ENCODE data around the gene RAD9A.
A peak's percentile ranks its signal among the peaks of the same experiment; 100 is the strongest.
"Not testable (repeated sequence)": the region's sequence is repeated elsewhere in the genome, so short reads cannot be mapped to it uniquely, and the experiment has no call there.

The RAD9A gene

DNA sequence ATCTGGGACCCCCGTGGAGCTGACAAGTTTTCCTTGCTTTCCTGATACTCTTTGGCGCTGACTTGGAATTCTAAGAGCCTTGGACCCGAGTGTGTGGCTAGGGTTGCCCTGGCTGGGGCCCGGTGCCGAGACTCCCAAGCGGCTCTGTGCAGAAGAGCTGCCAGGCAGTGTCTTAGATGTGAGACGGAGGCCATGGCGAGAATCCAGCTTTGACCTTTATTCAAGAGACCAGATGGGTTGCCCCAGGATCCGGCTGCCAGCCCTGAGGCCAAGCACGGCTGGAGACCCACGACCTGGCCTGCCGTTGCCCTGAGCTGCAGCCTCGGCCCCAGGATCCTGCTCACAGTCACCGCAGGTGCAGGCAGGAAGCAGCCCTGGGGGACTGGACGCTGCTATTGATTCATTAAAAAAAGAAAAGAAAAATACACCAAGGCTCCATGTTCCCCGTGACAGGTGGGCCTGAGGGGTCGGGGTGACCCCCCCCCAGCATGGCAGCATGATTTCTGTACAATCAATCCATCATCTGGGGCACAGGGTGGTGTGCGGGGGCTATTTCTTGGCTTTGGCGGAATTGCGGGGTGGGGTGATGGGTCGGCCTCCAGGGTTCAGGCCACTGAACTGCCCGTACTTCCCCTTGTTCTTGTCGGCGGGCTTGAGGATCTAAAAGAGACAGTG, 6.3 kb downstream of the RAD9A start:
- DNase-seq = no peak

DNA sequence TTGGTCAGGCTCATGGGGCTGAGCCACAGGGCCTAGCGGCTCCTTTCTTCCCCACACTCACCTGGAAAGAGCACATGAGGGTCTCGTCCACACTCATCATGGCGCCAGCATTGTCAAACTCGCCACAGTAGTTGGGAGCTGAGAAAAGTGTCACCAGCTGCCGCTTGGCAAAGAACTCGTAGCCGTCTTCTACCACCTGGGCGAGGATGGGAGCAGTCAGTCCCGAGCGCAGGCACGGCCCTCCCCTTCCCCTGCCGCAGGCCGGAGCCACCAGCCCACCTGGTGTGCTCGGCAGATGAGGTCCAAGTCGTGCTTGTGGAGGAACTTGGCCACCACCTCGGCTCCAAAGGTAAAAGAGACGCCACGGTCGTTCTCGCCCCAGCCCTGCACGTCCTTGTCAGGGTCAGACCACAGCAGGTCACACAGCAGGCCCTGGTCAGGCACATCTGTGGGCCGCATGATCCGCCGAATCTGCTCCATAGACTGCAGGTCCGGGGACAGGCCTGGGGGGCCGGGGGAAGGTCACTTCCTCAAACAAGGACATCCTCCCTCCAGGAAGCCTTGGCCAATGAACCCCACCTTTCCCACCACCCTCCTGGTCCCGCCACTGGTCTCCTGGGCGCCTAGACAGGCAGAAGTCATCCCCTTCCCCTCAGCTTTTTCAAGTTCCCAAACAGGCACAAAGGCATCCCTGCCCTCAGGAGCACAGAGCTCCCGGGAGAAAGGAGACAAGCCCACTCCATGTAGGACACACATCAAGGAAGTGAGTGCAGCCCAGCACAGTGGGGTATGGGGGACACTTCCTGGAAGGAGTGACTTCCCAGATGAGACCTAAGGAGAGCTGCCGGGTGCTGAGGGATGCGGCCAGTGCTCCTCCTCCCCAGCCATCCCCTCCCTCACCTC, 7.1 kb downstream of the RAD9A start:
- DNase-seq = no peak

DNA sequence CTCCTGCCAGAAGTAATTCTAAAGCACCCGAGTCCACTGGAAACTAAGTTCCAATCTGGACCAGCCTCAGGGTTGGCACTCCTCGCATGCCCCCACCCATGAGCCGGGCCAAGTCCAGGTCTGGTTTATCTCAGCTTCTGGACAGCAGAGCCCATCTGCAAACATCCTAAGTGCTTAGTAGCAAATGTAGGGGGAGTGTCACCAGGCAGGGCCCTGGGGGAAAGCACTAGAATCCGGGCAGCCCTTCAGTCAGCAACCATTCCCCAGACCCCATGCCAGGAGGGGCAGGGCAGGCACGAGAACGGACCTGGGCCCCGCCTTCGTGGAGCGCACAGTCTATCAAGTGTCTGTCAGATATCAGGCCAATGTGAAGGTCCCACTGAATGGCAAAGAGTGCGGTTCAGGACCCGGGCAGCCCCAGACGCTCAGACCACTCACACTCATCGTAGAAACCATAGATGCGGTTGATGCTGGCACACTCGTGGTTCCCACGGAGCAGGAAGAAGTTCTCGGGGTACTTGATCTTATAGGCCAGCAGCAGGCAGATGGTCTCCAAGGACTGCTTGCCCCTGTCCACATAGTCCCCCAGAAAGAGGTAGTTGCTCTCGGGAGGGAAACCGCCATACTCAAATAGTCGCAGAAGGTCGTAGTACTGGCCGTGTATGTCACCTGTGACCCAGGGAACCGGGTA, 8.6 kb downstream of the RAD9A start:
- DNase-seq = no peak

DNA sequence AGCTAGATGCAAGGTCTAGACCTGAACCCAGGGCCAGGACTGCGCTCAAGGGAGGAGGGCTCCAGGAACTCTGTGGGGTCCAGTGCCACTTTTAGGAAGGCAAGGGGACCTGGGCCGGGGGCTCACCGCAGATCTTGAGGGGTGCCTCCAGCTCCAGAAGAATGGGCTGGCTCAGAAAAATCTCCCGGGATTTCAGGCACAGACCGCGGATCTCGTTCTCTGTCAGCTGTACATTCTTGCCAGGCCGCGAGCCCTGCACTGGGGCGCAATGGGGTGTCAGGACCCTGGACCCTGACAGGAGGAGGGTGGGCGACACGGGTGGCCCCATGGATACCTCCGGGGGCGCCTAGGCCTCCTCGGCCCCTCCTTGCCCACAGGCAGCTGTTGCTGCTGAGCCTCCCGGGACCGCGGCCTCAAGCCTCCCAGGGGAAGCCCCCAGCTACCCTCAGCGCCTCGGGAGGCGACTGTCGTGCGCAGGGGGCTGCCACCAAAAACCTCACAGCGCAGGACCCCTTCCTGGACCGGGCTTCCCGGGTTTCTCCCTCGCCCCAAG, 9.2 kb downstream of the RAD9A start:
- DNase-seq = no peak

DNA sequence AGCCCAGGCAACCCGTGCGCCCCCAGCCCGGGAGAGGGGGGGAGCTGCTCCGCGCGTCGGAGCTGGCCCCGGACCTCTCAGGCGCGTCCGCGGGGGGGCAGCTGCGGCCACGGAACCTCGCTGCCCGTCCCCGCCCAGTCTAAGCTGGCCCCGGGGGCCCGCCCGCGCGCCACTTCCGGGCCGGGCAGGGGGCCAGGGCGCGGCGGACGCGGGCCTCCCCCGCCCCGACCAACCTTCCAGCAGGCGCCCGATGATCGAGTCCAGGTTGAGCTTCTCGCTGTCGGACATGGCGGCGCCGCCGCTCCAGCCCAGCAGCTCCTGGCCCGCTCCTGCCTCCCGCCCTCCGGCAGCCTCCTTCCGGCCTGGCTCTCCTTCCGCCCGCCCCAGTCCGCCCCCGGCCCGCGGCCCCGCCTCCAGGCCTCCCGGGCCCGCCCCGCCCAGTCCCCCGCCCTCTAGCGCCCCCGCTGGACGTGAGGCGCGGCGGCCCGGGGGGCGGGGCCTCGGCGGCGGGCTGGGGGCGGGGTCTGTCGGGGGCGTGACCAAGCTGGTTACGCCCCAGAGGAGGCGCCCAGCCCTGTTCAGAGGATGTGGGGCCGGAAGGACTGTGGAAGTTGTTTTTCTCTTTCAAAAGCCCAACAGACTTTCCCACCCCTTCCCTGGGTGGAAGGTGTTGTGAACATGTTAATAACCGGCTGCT, 9.9 kb downstream of the RAD9A start, which contains the start of gene PPP1CA:
Gene PPP1CA (minus strand): TSS at position 364 of the 697 bp plus-strand sequence. CDS start 76 bp downstream, at position 288.
- DNase-seq = peak; percentile 37

DNA sequence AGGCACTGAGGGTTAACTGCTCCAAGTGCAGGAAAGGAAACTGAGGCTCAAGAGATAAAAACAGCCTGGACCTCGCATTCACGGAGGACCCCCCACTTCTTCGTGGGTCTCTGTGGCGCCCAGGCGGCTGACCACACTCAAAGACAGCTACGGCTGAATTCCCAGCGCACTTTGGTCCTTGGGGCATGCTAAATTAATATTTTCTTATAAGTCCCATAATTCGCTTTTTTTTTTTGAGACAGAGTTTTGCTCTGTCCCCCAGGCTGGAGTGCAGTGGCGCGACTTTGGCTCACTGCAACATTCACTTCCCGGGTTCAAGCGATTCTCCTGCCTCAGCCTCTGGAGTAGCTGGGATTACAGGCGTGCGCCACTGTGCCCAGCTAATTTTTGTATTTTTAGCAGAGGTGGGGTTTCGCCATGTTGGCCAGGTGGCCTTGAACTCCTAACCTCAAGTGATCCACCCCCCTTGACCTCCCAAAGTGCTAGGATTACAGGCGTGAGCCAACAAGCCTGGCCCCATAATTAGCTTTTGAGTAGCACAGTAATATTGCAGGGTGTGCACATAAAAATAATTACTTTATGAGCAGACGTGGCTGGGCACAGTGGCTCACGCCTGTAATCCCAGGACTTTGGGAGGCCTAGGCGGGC, 10.5 kb downstream of the RAD9A start:
- not testable (repeated sequence) for DNase-seq

DNA sequence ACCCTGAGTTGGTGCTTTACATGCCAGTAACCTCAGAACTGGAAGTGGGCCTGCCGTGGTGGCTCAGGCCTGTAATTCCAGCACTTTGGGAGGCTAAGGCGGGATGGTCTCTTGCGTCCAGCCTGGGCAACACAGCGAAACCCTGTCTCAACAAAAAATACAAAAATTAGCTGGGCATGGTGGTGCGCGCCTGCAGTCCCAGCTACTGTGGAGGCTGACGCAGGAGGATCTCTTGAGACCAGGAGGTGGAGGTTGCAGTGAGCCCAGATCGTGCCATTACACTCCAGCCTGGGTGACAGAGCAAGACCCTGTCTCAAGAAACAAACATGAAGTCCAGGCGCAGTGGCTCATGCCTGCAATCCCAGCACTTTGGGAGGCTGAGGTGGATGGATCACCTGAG, 11.3 kb downstream of the RAD9A start:
- not testable (repeated sequence) for DNase-seq

DNA sequence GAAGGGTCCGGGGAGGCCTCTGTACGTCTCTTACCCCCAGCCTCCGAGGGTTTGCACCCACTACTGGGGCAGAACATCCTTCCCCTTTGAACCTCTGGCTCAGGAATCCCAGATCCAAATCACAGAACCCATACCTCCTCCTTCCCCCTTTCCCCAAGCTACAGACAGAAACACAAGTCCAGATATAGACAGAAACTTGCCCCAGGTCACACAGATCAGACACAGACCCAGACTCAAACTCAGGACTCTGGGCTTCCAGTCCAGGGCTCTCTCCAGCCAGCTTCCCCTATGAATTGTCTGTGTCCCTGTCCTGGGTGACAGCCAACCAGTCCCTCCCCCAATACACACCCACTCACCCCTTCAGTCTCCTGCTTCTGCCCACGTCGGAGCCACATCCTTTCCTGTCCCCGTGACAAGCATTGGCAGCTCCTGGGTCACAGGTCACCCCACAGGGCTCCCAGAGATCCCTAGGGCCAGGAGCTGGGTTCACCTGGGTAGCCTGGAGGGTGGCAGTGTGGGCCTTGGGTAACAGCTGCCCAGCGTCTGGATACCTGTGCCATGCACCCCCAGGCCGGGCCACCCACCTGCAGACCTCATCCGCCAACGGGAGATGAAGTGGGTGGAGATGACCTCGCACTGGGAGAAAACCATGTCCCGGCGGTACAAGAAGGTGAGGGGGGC, 12.9 kb downstream of the RAD9A start:
- DNase-seq = no peak

DNA sequence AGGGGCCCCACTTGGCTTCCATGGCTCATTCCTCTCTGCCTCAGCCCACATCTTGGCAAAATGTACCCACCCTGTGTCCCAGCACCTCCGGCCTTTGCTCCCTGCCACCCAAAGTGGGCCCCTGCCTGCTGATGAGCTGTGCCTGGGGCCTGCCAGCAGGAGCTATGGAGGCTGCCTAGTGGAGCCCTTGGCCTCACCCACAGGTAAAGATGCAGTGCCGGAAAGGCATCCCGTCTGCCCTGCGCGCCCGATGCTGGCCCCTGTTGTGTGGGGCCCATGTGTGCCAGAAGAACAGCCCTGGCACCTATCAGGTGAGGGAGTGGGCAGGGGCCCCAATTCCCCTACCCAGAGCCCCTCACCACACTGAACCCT, 13.4 kb downstream of the RAD9A start:
- DNase-seq = no peak

DNA sequence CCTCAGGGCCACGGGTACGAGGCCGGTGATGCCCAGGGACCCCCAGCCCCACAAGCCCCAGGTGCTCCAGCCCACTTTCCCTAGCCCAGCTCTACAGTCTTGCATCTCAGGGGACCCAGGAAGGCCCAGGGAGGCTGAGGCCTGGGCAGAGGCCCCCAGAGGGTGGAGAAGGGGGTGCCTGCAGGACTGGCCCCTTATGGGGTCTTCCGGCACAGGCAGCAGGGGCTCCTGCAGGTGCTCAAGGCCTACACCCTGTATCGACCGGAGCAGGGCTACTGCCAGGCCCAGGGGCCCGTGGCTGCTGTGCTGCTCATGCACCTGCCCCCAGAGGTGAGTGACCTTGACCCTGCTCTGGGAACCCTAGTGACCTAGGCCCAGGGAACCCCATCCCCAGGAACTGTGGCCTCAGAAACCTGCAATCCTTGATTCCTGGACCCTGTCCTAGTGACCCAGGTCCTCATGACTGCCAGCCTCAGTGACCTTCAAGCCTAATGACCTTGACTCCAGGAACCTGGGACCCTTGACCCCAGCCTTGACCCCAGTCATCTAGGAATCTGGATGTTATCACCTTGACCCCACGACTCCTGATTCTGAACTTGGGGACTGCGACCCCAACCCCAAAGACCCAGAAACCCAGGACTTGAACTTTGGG, 14.0 kb downstream of the RAD9A start:
- DNase-seq = no peak

DNA sequence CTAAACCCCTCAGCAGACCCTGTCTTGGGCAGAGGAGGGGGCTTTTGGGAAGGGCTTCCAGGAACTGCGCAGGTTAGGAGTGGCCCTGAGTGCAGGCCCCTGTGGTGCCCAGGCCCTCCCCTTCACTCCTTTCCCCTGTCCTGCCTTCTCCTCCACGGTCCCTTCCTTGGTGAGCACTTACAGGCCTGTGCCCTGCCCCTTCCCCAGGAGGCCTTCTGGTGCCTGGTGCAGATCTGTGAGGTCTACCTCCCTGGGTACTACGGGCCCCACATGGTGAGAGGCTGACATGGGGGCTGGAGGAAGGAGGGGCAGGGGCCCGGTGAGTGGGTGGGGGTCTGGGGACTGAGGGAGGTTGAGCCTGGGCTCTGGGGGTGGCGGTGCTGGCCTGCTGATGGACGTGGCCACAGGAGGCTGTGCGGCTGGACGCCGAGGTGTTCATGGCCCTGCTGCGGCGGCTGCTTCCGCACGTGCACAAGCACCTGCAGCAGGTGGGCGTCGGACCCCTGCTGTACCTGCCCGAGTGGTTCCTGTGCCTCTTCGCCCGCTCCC, 14.7 kb downstream of the RAD9A start:
- no peak for DNase-seq

DNA sequence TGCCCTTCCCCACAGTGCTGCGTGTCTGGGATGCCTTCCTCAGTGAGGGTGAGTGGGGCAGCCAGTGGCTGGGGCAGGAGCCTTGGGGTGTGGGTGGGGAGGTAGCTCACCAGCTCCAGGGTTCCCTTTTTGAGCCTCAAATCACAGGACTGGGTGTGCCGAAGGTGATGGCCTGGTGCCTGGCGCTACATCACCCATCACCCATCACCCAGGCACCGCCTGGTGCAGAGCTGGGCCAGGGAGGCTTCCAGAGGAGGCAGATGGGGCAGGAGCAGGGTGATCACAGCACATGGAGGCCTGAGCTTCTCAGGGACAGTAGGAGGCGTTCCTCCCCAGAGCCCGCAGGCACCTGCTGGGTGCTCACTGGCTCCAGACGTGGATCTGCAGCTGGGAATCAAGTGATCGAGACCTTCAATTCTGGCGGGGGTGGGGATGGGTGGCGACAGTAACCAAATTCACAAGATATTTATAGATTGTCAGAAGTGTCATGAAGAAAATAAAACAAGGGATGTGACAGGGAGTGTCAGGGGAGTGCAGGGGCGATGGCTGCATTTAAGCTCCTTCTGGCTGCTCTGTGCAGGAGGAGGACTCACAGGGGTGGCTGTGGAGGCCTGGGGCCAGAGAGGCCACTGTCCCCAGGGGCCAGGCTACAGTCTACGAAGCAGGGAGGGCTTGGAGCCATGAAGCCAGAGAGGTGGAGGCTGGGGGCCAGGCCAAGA, 15.3 kb downstream of the RAD9A start:
- no peak for DNase-seq

DNA sequence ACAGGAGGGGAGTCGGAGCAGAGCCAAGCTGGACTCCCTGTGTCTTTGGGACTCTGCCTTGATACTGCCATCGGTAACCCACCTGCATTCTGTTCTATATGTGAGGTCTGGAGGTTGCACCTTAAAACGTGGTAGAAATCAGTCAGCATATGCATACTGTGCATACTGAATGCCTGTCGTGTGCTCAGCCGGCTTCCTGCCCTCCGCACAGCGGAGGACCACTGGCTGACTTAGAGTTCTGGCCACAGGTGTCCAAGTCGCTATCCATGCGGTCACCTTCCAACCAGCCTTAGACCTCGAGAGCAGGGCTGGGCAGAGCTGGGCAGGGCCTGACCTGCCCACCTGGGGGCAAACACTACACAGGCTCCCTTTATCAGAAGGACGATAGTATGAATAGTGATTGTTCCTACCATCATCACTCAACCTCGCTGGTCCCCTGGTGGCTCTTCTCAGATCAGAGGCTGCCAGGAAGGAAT, 15.9 kb downstream of the RAD9A start:
- no peak for DNase-seq

DNA sequence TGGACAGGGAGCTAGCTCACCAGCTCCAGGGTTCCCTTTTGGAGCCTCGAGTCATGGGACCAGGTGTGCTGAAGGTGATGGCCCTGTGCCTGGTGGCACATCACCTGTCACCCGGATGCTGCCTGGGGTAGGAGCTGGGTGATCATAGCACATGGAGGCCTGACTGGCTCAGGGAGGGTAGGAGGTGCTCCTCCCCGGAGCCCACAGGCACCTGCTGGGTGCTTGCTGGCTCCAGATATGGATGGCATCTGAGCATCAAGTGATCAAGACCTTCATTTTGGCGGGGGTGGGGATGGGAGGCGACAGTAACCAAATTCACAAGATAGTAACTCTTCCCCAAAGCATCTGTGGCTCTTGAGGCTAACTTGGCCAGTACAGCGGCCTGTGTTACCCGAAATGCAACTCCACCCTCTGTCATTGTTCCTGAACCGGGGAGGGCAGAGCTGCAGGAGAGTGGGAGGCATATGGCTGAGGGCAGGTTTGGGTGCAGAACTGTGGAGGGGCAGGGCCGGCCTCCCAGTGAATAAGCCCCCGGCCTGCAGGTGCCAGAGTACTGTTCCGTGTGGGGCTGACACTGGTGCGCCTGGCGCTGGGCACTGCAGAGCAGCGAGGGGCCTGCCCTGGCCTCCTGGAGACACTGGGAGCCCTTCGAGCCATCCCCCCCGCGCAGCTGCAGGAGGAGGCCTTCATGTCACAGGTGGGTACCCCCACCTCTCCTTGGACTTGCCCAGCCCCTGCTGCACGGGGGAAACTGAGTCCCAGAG, 16.8 kb downstream of the RAD9A start:
- DNase-seq = no peak

DNA sequence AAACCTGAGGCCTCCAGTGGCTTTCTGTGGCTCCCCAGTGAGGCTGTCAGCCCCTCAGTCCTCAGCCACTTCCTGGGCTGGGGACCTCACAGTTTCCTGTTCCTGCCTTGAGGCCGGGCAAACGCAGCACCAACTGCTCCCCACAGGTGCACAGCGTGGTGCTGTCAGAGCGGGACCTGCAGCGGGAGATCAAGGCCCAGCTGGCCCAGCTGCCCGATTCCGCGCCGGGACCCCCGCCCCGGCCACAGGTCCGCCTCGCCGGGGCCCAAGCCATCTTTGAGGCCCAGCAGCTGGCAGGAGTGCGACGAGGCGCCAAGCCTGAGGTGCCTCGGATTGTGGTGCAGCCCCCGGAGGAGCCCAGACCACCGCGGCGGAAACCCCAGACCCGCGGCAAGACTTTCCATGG, 17.5 kb downstream of the RAD9A start:
- DNase-seq = no peak

DNA sequence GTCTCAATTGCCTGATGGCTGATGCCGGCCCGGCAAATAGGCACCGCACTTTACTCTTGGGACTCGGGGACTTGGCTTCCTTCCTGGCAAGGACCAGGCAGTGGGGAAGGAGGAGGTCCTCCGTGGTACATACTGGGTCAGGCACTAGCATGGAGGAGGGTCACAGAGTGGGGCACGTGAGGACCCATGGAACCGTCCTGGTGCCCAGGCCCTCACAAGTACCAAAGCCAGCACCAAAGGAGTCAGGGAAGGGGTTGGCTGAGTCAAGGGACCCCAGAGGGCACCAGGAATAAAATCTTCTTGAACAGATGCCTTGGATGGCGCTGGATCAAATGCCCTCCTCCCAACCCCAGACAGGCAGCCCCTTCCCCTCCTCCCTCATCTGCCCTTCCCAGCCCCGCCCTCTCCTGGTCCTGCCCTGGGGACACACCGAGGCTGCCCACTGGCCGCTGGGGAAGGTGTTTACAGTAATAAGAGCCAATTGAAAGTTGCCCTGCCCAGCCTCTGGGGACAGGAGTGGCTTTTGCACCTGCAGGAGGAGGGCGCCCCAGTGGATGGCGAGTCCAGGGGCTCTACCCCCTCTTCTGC, 18.1 kb downstream of the RAD9A start:
- no peak for DNase-seq

DNA sequence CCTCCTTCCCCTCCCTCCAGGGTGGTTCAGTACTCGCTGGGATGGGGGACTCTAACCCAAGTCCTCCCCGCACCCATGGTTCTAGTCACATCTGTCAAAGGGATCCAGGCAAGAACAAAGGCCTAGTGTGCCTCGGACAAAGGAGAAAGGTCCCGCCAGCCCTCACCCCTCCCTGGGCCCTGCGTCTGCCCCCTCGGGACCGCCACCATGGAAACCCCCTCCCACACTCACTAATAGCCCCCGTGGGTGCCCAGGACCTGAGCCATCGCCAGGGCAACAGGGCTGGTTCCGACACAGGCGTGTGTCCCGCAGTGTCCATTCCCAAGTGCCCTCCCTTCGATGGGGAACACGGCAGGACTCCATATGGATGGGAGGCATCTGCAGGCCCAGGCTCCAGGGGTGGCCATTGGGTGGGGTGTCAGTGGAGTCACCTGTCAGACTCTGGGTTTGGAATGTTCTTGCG, 18.6 kb downstream of the RAD9A start:
- no peak for DNase-seq

DNA sequence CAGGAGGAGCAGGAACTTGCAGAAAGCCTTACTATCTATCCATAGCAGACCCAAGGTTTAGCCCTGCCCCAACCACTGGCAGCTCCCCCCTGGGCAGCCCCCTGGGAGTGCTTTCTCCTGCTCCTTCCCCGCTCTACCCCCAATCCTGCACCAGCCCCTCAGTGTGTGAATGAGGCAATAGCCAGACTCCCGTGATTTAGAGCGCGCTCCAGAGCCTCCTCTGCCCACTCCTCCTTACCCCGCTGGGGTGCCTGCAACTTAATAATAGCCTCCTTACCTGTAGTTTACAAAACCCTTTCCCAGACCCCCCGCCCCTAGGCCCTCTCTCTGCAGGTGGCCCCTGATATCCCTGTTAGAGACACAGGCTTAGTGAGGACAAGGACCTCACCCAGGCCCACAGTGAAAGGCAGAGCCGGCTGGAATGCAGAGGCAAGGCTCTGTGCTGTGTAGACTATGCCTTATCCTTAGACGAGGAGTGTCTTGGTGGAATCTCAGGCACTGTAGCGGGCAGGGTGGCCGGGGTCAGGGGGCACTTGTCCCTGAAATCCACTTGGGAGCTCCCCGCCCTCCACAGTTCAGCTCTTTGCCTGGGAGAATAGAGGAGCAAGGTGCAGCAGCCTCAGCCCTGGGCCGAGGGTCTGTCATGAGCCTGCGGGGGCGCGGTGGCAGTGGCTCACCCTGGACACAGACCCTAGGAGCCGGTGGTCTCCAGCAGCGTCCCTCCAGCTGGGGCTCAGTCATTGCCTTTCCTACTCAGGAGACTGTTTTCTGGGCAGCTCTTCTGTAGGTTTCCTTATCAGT, 19.4 kb downstream of the RAD9A start:
- DNase-seq = no peak

Data from SIG-M5 (cell line).